HT-29 (cell line): ENCODE results near the gene SIGLEC14. TPM values are rescaled to one million over a fixed set of nuclear protein-coding genes. Genes with fewer than 3 reads are reported as not detected.
"Not testable (repeated sequence)": the region's sequence is repeated elsewhere in the genome, so short reads cannot be mapped to it uniquely, and the experiment has no call there.

Experiments used
- DNase-seq: peaks from one replicate; pipeline ENCODE4 v3.0.0-alpha.2; 2015; ENCODE audit warnings: low spot score
- total RNA-seq: library from RNA; depleted of rRNA; stranded (reverse); fragments of >200 nt; shearing (Covaris generic); gene quantifications from 2 replicates; pipeline ENCODE4 v1.2.3, GENCODE V29; 2014

SIGLEC14 gene
- total RNA-seq, 1 experiment from 2014 or later = not detected

GRCh38 chr19:51675911-51676565 lies 29.4 kb upstream of the SIGLEC14 start:
- DNase-seq = peak; percentile 79

- no peak for DNase-seq
These were observed 21.6 kb upstream of the SIGLEC14 start for GRCh38 chr19:51668216-51668615.

- DNase-seq = peak; percentile 39
These were observed 18.4 kb upstream of the SIGLEC14 start for GRCh38 chr19:51664997-51665396.

GRCh38 chr19:51664131-51664530 lies 17.5 kb upstream of the SIGLEC14 start:
- DNase-seq = no peak

GRCh38 chr19:51663650-51664049 lies 17.0 kb upstream of the SIGLEC14 start:
- no peak for DNase-seq

GRCh38 chr19:51660975-51661600 lies 14.5 kb upstream of the SIGLEC14 start:
- DNase-seq = peak; percentile 94

- DNase-seq = no peak
These were observed 8.2 kb upstream of the SIGLEC14 start for GRCh38 chr19:51654783-51655182.

GRCh38 chr19:51653162-51653561 lies 6.5 kb upstream of the SIGLEC14 start:
- no peak for DNase-seq

- DNase-seq = no peak
These were observed 5.6 kb upstream of the SIGLEC14 start for GRCh38 chr19:51652266-51652665.

GRCh38 chr19:51651216-51651846 lies 4.7 kb upstream of the SIGLEC14 start:
- DNase-seq = no peak

- no peak for DNase-seq
These were observed 693 bp upstream of the SIGLEC14 start for GRCh38 chr19:51647318-51647717.

- no peak for DNase-seq
These were observed 1.9 kb downstream of the SIGLEC14 start for GRCh38 chr19:51644636-51645271.

- DNase-seq = no peak
These were observed 5.0 kb downstream of the SIGLEC14 start for GRCh38 chr19:51641648-51642047.

- DNase-seq = no peak
These were observed 6.2 kb downstream of the SIGLEC14 start for GRCh38 chr19:51640386-51640785.

- no peak for DNase-seq
These were observed 6.7 kb downstream of the SIGLEC14 start for GRCh38 chr19:51639916-51640315.

GRCh38 chr19:51637362-51637978 lies 9.2 kb downstream of the SIGLEC14 start:
- peak; percentile 58 for DNase-seq

- no peak for DNase-seq
These were observed 14.5 kb downstream of the SIGLEC14 start for GRCh38 chr19:51632126-51632525.

- DNase-seq = not testable (repeated sequence)
These were observed 16.3 kb downstream of the SIGLEC14 start, which contains the start of gene SIGLEC5 for GRCh38 chr19:51630315-51630714. SIGLEC5 (minus strand) TSS chr19:51630401; CDS start chr19:51630335, 66 bp downstream.

GRCh38 chr19:51628153-51628939 lies 18.3 kb downstream of the SIGLEC14 start:
- DNase-seq = no peak

- no peak for DNase-seq
These were observed 19.0 kb downstream of the SIGLEC14 start for GRCh38 chr19:51627491-51628138.

GRCh38 chr19:51626675-51627074 lies 19.9 kb downstream of the SIGLEC14 start:
- DNase-seq = no peak
